ENCODE results near the gene SLC15A2.

DNA sequence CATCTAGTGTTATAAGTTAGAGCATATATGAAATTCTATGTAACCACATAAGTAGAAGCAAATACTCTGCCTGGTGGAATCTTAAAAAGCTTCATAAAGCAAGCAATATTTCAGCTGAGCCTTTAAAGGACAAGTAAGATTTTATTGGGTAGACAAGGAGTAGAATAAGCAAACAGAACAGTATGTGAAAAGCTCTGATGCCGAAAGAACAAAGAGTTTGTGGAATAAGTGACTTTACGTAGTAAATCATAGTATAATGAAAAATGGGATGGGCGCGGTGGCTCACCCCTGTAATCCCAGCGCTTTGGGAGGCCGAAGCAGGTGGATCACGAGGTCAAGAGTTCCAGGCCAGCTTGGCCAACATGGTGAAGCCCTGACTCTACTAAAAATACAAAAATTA, 49.3 kb upstream of the SLC15A2 start:
- TF ChIP-seq, protein P1, sequence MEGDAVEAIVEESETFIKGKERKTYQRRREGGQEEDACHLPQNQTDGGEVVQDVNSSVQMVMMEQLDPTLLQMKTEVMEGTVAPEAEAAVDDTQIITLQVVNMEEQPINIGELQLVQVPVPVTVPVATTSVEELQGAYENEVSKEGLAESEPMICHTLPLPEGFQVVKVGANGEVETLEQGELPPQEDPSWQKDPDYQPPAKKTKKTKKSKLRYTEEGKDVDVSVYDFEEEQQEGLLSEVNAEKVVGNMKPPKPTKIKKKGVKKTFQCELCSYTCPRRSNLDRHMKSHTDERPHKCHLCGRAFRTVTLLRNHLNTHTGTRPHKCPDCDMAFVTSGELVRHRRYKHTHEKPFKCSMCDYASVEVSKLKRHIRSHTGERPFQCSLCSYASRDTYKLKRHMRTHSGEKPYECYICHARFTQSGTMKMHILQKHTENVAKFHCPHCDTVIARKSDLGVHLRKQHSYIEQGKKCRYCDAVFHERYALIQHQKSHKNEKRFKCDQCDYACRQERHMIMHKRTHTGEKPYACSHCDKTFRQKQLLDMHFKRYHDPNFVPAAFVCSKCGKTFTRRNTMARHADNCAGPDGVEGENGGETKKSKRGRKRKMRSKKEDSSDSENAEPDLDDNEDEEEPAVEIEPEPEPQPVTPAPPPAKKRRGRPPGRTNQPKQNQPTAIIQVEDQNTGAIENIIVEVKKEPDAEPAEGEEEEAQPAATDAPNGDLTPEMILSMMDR (IDR thresholded peaks at IDR 0.05) = no peak
- no peak for TF ChIP-seq POLR2A (IDR thresholded peaks at IDR 0.05)

All from uterus (tissue), 2 donors.